HEK293 (cell line): Measurements from ENCODE around the gene GJA1.
A peak's percentile ranks its signal among the peaks of the same experiment; 100 is the strongest.

Source experiments
- CTCF ChIA-PET: fragments of 350-600 bp; formaldehyde crosslinking; extraction: SDS; loops from one replicate; lab custom pipeline; 2021; ENCODE audit warnings: antibody characterized with exemption; lab: Yijun Ruan, JAX
- POLR2A ChIA-PET: fragments of 300-600 bp; formaldehyde crosslinking; extraction: SDS; loops from one replicate; lab custom pipeline; 2020; ENCODE audit warnings: antibody characterized with exemption, inconsistent platforms; lab: Yijun Ruan, JAX
- H3K27ac ChIP-seq: fragments of 200-500 bp; sonication (Bioruptor generic); 2 replicates; pipeline ENCODE4 v1.5.1; 2014; ENCODE audit warnings: low read depth, low read length, control low read depth, inconsistent platforms; ENCODE audit errors: extremely low read depth
- H3K36me3 ChIP-seq, 2 experiments: fragments of 200-500 bp in 1 of 2; sonication (Bioruptor generic) in 1 of 2; 1 replicate in 1 of 2; 2 replicates in 1 of 2; pipeline ENCODE4 v1.5.1; 2014 to 2017; ENCODE audit warnings: inconsistent platforms in 2 of 2, low read length in 2 of 2; ENCODE audit not compliant: control insufficient read depth in 2 of 2, insufficient read depth in 1 of 2
- H3K4me1 ChIP-seq: fragments of 200-500 bp; sonication (Bioruptor generic); 2 replicates; pipeline ENCODE4 v1.5.1; 2014; ENCODE audit warnings: mild to moderate bottlenecking, low read length, inconsistent platforms; ENCODE audit not compliant: control insufficient read depth, insufficient read depth
- H3K4me3 ChIP-seq: 2 replicates; pipeline ENCODE4 v1.5.1; 2011; ENCODE audit warnings: low read depth, mild to moderate bottlenecking, control low read depth, low read length, moderate library complexity
- H3K9me3 ChIP-seq: fragments of 200-500 bp; sonication (Bioruptor generic); 2 replicates; pipeline ENCODE4 v1.5.1; 2014; ENCODE audit warnings: low read depth, low read length, inconsistent platforms; ENCODE audit not compliant: control insufficient read depth, insufficient read depth
- BCL11B ChIP-seq: fragments of 450-650 bp; formaldehyde crosslinking; IDR thresholded peaks from 2 replicates; pipeline ENCODE4 v1.5.1; 2016; ENCODE audit warnings: low read depth, missing biosample characterization, missing genetic modification characterization
- EGR2 ChIP-seq: fragments of 450-650 bp; formaldehyde crosslinking; IDR thresholded peaks from 2 replicates; pipeline ENCODE4 v1.5.1; 2016; ENCODE audit warnings: low read depth, missing biosample characterization, missing genetic modification characterization
- GLI2 ChIP-seq: fragments of 450-650 bp; formaldehyde crosslinking; IDR thresholded peaks from 2 replicates; pipeline ENCODE4; 2017; ENCODE audit warnings: missing biosample characterization, missing genetic modification characterization, low read depth, borderline replicate concordance
- GLIS1 ChIP-seq: fragments of 450-650 bp; formaldehyde crosslinking; IDR thresholded peaks from 2 replicates; pipeline ENCODE4 v1.5.1; 2016; ENCODE audit warnings: missing biosample characterization, missing genetic modification characterization
- MZF1 ChIP-seq: fragments of 450-650 bp; formaldehyde crosslinking; IDR thresholded peaks from 2 replicates; pipeline ENCODE4 v1.5.1; 2017; ENCODE audit warnings: missing biosample characterization, missing genetic modification characterization, borderline replicate concordance
- RBAK ChIP-seq: fragments of 450-650 bp; formaldehyde crosslinking; IDR thresholded peaks from 2 replicates; pipeline ENCODE4 v1.5.1; 2016; ENCODE audit warnings: missing biosample characterization, missing genetic modification characterization
- REPIN1 ChIP-seq: fragments of 450-650 bp; formaldehyde crosslinking; IDR thresholded peaks from 2 replicates; pipeline ENCODE4 v1.5.1; 2017; ENCODE audit warnings: missing biosample characterization, missing genetic modification characterization, low read depth
- TSHZ1 ChIP-seq: fragments of 450-650 bp; formaldehyde crosslinking; IDR thresholded peaks from 2 replicates; pipeline ENCODE4 v1.5.1; 2016; ENCODE audit warnings: missing biosample characterization, missing genetic modification characterization, borderline replicate concordance
- ZFP3 ChIP-seq: fragments of 450-650 bp; formaldehyde crosslinking; IDR thresholded peaks from 2 replicates; pipeline ENCODE4 v1.5.1; 2016; ENCODE audit warnings: low read depth, missing biosample characterization, missing genetic modification characterization
- ZNF175 ChIP-seq: fragments of 450-650 bp; formaldehyde crosslinking; IDR thresholded peaks from 2 replicates; pipeline ENCODE4 v1.5.1; 2016; ENCODE audit warnings: missing biosample characterization, missing genetic modification characterization
- ZNF184 ChIP-seq: fragments of 450-650 bp; IDR thresholded peaks from 2 replicates; pipeline ENCODE4 v1.5.1; 2018; ENCODE audit warnings: missing biosample characterization, mild to moderate bottlenecking, missing genetic modification characterization
- ZNF311 ChIP-seq: fragments of 450-650 bp; formaldehyde crosslinking; IDR thresholded peaks from 2 replicates; pipeline ENCODE4 v1.5.1; 2017; ENCODE audit warnings: missing biosample characterization, missing genetic modification characterization, borderline replicate concordance
- ZNF324 ChIP-seq: fragments of 450-650 bp; formaldehyde crosslinking; IDR thresholded peaks from 2 replicates; pipeline ENCODE4 v1.5.1; 2016; ENCODE audit warnings: missing biosample characterization, missing genetic modification characterization
- ZNF335 ChIP-seq: fragments of 450-650 bp; formaldehyde crosslinking; conservative IDR thresholded peaks from 2 replicates; pipeline ENCODE4 v1.5.1; 2016; ENCODE audit warnings: missing biosample characterization, missing genetic modification characterization
- ZNF354C ChIP-seq: fragments of 450-650 bp; formaldehyde crosslinking; IDR thresholded peaks from 2 replicates; pipeline ENCODE4 v1.5.1; 2016; ENCODE audit warnings: missing biosample characterization, missing genetic modification characterization, low read depth, borderline replicate concordance
- ZNF362 ChIP-seq: fragments of 450-650 bp; formaldehyde crosslinking; IDR thresholded peaks from 2 replicates; pipeline ENCODE4 v1.5.1; 2016; ENCODE audit warnings: missing biosample characterization, missing genetic modification characterization
- ZNF488 ChIP-seq: fragments of 450-650 bp; formaldehyde crosslinking; IDR thresholded peaks from 2 replicates; pipeline ENCODE4 v1.5.1; 2016; ENCODE audit warnings: missing biosample characterization, missing genetic modification characterization
- ZNF548 ChIP-seq: fragments of 450-650 bp; formaldehyde crosslinking; IDR thresholded peaks from 2 replicates; pipeline ENCODE4 v1.5.1; 2016; ENCODE audit warnings: missing biosample characterization, missing genetic modification characterization
- ZNF549 ChIP-seq: fragments of 450-650 bp; IDR thresholded peaks from 2 replicates; pipeline ENCODE4 v1.5.1; 2018; ENCODE audit warnings: missing biosample characterization, missing genetic modification characterization, mild to moderate bottlenecking, inconsistent platforms, moderate library complexity
- ZNF555 ChIP-seq: fragments of 450-650 bp; formaldehyde crosslinking; conservative IDR thresholded peaks from 2 replicates; pipeline ENCODE4 v1.5.1; 2017; ENCODE audit warnings: missing biosample characterization, mild to moderate bottlenecking, missing genetic modification characterization, inconsistent platforms
- ZNF571 ChIP-seq: fragments of 450-650 bp; formaldehyde crosslinking; IDR thresholded peaks from 2 replicates; pipeline ENCODE4 v1.5.0; 2017; ENCODE audit warnings: missing biosample characterization, missing genetic modification characterization
- ZNF596 ChIP-seq: fragments of 450-650 bp; IDR thresholded peaks from 2 replicates; pipeline ENCODE4 v1.5.0; 2018; ENCODE audit warnings: missing biosample characterization, mild to moderate bottlenecking, missing genetic modification characterization, moderate library complexity
- ZNF629 ChIP-seq: fragments of 450-650 bp; formaldehyde crosslinking; IDR thresholded peaks from 2 replicates; pipeline ENCODE4 v1.5.1; 2017; ENCODE audit warnings: missing biosample characterization, missing genetic modification characterization
- TF ChIP-seq, protein P1 (sequence below): fragments of 450-650 bp; formaldehyde crosslinking; IDR thresholded peaks from 2 replicates; pipeline ENCODE4 v1.5.1; 2016; ENCODE audit warnings: missing biosample characterization, missing genetic modification characterization

The GJA1 gene

GRCh38 chr6:121451250-121451649 lies 15.8 kb downstream of the GJA1 start (continued):
- no peak for TF ChIP-seq EGR2 (tag by site-specific recombination)
- no peak for TF ChIP-seq ZNF311 (tag by site-specific recombination)
- TF ChIP-seq GLI2: no peak
- no peak for TF ChIP-seq ZNF324
- TF ChIP-seq, protein P1, sequence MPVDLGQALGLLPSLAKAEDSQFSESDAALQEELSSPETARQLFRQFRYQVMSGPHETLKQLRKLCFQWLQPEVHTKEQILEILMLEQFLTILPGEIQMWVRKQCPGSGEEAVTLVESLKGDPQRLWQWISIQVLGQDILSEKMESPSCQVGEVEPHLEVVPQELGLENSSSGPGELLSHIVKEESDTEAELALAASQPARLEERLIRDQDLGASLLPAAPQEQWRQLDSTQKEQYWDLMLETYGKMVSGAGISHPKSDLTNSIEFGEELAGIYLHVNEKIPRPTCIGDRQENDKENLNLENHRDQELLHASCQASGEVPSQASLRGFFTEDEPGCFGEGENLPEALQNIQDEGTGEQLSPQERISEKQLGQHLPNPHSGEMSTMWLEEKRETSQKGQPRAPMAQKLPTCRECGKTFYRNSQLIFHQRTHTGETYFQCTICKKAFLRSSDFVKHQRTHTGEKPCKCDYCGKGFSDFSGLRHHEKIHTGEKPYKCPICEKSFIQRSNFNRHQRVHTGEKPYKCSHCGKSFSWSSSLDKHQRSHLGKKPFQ (tag by site-specific recombination): no peak
- no peak for TF ChIP-seq REPIN1 (tag by site-specific recombination)

DNA sequence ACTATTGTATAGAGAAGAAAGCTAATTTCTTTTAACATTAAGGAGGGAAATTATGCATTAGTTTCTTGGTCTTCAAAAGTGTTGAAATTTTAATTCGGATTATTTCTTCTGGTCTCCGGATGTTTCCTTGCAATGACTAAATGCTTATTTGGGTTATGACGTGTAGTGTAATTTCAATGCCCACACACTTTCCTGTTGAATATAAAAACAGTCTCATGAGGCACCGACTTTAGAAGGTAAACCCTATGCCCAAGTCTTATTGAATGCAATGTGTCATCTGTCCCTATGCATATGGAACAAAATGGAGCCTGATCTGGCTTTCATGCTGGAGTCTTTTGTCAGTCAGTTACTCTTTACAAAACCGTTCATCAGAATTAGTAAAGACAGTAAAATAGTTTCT lies 17.7 kb downstream of the GJA1 start:
- POLR2A ChIA-PET: no interaction called here

GRCh38 chr6:121460170-121460569 lies 24.7 kb downstream of the GJA1 start:
- ChIA-PET CTCF (no interaction called here), POLR2A (no interaction called here)
- Histone ChIP-seq H3K4me1 (no peaks in the 10 kb centered on the region), H3K27ac (no peak overlapping the region)
- TF ChIP-seq ZNF596 (tag by site-specific recombination) (no peak), TSHZ1 (tag by site-specific recombination) (no peak), GLIS1 (tag by site-specific recombination) (no peak), ZNF629 (tag by site-specific recombination) (no peak), ZNF555 (tag by site-specific recombination) (no peak), ZNF175 (tag by site-specific recombination) (no peak), BCL11B (no peak)
- TF ChIP-seq, all 188 proteins: peak for 0
- no peaks in the 10 kb centered on the region for H3K36me3 ChIP-seq
- no peaks in the 10 kb centered on the region for H3K9me3 ChIP-seq
- H3K4me3 ChIP-seq: no peak overlapping the region

More for the DNA sequence above, 17.7 kb downstream of the GJA1 start:
- Histone ChIP-seq H3K4me3 (no peak overlapping the region), H3K36me3 (peaks cover 0 to 12% of the 10 kb centered on the region in 2 experiments; a peak in 2 of 3 replicates), H3K9me3 (no peaks in the 10 kb centered on the region), H3K4me1 (no peaks in the 10 kb centered on the region), H3K27ac (no peak overlapping the region)
- TF ChIP-seq ZNF354C: no peak
- no peak for TF ChIP-seq ZNF629 (tag by site-specific recombination)
- TF ChIP-seq ZNF184 (tag by site-specific recombination): no peak
- CTCF ChIA-PET: no interaction called here

GRCh38 chr6:121463087-121463486 lies 27.6 kb downstream of the GJA1 start:
- Histone ChIP-seq H3K36me3 (no peaks in the 10 kb centered on the region), H3K4me1 (no peaks in the 10 kb centered on the region), H3K27ac (no peak overlapping the region), H3K4me3 (no peak overlapping the region), H3K9me3 (no peaks in the 10 kb centered on the region)
- ChIA-PET POLR2A (no interaction called here), CTCF (no interaction called here)
- TF ChIP-seq ZNF571 (tag by site-specific recombination): no peak
- TF ChIP-seq ZNF362 (tag by site-specific recombination): no peak
- peak; percentile 26; the same call in 1 of the 2 replicates for TF ChIP-seq MZF1 (tag by site-specific recombination)
- TF ChIP-seq ZNF555 (tag by site-specific recombination): peak; percentile 81
- TF ChIP-seq RBAK (tag by site-specific recombination): 0 out of 2 replicates have a peak, but pooled peaks have one; percentile 50
- TF ChIP-seq ZNF549 (tag by site-specific recombination): no peak
- no peak for TF ChIP-seq ZNF335
- TF ChIP-seq ZNF488: no peak
- TF ChIP-seq ZFP3 (tag by site-specific recombination): no peak; the same call in 1 of the 2 replicates
- no peak for TF ChIP-seq ZNF548 (tag by site-specific recombination)
